Fibroblast of skin of right quadriceps (primary cell): ENCODE results near the gene CCNK.

Experiments
- DNase-seq: peaks from one replicate; pipeline ENCODE4 v3.0.0-alpha.2; 2013

CCNK gene

GRCh38 chr14:99521176-99522024, 40.2 kb downstream of the CCNK start:
- DNase-seq: no peak

- DNase-seq: no peak
Measured at GRCh38 chr14:99522025-99522401, 40.8 kb downstream of the CCNK start.

GRCh38 chr14:99522457-99522891, 41.3 kb downstream of the CCNK start:
- peak; percentile 72 for DNase-seq

GRCh38 chr14:99522934-99523703, 41.9 kb downstream of the CCNK start:
- DNase-seq: peak; percentile 28

GRCh38 chr14:99523704-99524055, 42.5 kb downstream of the CCNK start:
- no peak for DNase-seq

- peak; percentile 36 for DNase-seq
Measured at GRCh38 chr14:99524091-99524661, 43.0 kb downstream of the CCNK start.

GRCh38 chr14:99524804-99525698, 43.8 kb downstream of the CCNK start:
- peak; percentile 56 for DNase-seq

GRCh38 chr14:99525699-99526080, 44.5 kb downstream of the CCNK start:
- no peak for DNase-seq

GRCh38 chr14:99527026-99527425, 45.8 kb downstream of the CCNK start:
- no peak for DNase-seq

- DNase-seq: no peak
Measured at GRCh38 chr14:99527427-99528076, 46.3 kb downstream of the CCNK start.

- DNase-seq: no peak
Measured at GRCh38 chr14:99529899-99530298, 48.7 kb downstream of the CCNK start.

GRCh38 chr14:99530407-99531155, 49.4 kb downstream of the CCNK start:
- peak; percentile 32 for DNase-seq

- peak; percentile 79 for DNase-seq
Measured at GRCh38 chr14:99531251-99532096, 50.3 kb downstream of the CCNK start.

- no peak for DNase-seq
Measured at GRCh38 chr14:99532310-99532709, 51.1 kb downstream of the CCNK start.

GRCh38 chr14:99534333-99534732, 53.1 kb downstream of the CCNK start:
- no peak for DNase-seq

GRCh38 chr14:99534863-99535262, 53.7 kb downstream of the CCNK start:
- no peak for DNase-seq

- no peak for DNase-seq
Measured at GRCh38 chr14:99535448-99535847, 54.2 kb downstream of the CCNK start.

GRCh38 chr14:99535908-99536778, 54.9 kb downstream of the CCNK start:
- no peak for DNase-seq

GRCh38 chr14:99537399-99537798, 56.2 kb downstream of the CCNK start:
- DNase-seq: peak; percentile 87
